RWPE2 (cell line): ENCODE results near the gene LTA4H.

Source experiments
- ATAC-seq: fragments of 200-7000 bp; cut with Tn5 transposase; 3 replicates; pipeline ENCODE4 v1.9.1; 2021; ENCODE audit warnings: low read depth
- DNase-seq: peaks from one replicate; pipeline ENCODE4 v3.0.0-alpha.2; 2020; ENCODE audit warnings: low spot score
- H3K27ac ChIP-seq: fragments of 450-650 bp; 2 replicates; pipeline ENCODE4 v1.5.1; 2017; ENCODE audit warnings: mild to moderate bottlenecking; ENCODE audit not compliant: poor library complexity, severe bottlenecking
- H3K27me3 ChIP-seq: fragments of 250-450 bp; sonication (Bioruptor Pico); 2 replicates; pipeline ENCODE4 v1.5.1; 2021; ENCODE audit warnings: mild to moderate bottlenecking, moderate library complexity; ENCODE audit not compliant: insufficient read depth, poor library complexity, severe bottlenecking
- H3K36me3 ChIP-seq: fragments of 250-450 bp; sonication (Bioruptor Pico); 2 replicates; pipeline ENCODE4 v1.5.1; 2020; ENCODE audit warnings: low read depth, mild to moderate bottlenecking, moderate library complexity
- H3K4me1 ChIP-seq: fragments of 250-450 bp; sonication (Bioruptor Pico); 2 replicates; pipeline ENCODE4 v1.5.1; 2021; ENCODE audit warnings: mild to moderate bottlenecking, moderate library complexity; ENCODE audit not compliant: insufficient read depth, poor library complexity, severe bottlenecking
- H3K4me3 ChIP-seq: fragments of 250-450 bp; sonication (Bioruptor Pico); 2 replicates; pipeline ENCODE4 v1.5.1; 2021; ENCODE audit warnings: mild to moderate bottlenecking, moderate library complexity; ENCODE audit not compliant: severe bottlenecking
- H3K9me3 ChIP-seq: fragments of 250-450 bp; sonication (Bioruptor Pico); 2 replicates; pipeline ENCODE4 v1.5.1; 2021; ENCODE audit warnings: mild to moderate bottlenecking, moderate library complexity; ENCODE audit not compliant: severe bottlenecking
- TF ChIP-seq, protein P1 (sequence below): fragments of 450-650 bp; IDR thresholded peaks from one replicate; pipeline ENCODE4 v1.5.1; 2017; ENCODE audit warnings: mild to moderate bottlenecking, moderate library complexity; ENCODE audit not compliant: poor library complexity, severe bottlenecking

LTA4H gene

DNA sequence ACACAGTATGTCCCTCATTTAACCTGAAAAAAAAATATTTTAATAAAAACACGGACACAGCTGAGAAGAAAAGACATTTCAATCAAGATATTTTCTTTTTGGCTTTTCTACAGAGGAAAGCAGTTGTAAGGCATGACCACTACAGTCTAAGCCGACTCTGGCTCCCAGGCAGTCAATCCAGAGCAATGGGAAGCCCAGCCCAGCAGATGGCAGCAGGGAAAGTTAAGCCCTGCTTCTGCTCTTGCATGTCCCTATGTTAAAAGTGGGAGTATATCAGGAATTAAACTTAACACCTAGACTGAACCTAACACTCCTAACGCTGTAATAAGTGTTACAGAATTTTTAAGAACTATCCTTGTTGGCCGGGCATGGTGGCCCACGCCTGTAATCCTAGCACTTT, 19.7 kb downstream of the LTA4H start:
- Histone ChIP-seq H3K27me3 (no peaks in the 10 kb centered on the region), H3K9me3 (no peaks in the 10 kb centered on the region), H3K4me1 (no peaks in the 10 kb centered on the region), H3K27ac (no peak overlapping the region), H3K36me3 (peaks cover 96% of the 10 kb centered on the region), H3K4me3 (no peak overlapping the region)
- ATAC-seq: peak; percentile 69
- no peak for DNase-seq
- TF ChIP-seq, protein P1, sequence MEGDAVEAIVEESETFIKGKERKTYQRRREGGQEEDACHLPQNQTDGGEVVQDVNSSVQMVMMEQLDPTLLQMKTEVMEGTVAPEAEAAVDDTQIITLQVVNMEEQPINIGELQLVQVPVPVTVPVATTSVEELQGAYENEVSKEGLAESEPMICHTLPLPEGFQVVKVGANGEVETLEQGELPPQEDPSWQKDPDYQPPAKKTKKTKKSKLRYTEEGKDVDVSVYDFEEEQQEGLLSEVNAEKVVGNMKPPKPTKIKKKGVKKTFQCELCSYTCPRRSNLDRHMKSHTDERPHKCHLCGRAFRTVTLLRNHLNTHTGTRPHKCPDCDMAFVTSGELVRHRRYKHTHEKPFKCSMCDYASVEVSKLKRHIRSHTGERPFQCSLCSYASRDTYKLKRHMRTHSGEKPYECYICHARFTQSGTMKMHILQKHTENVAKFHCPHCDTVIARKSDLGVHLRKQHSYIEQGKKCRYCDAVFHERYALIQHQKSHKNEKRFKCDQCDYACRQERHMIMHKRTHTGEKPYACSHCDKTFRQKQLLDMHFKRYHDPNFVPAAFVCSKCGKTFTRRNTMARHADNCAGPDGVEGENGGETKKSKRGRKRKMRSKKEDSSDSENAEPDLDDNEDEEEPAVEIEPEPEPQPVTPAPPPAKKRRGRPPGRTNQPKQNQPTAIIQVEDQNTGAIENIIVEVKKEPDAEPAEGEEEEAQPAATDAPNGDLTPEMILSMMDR: peak; percentile 55

GRCh38 chr12:96014943-96015599, 20.3 kb downstream of the LTA4H start:
- TF ChIP-seq, protein P1: no peak
- H3K27me3 ChIP-seq: no peaks in the 10 kb centered on the region
- H3K27ac ChIP-seq: no peak overlapping the region
- ATAC-seq (no peak), DNase-seq (no peak)
- no peaks in the 10 kb centered on the region for H3K9me3 ChIP-seq
- H3K4me1 ChIP-seq: no peaks in the 10 kb centered on the region
- peaks cover 92% of the 10 kb centered on the region for H3K36me3 ChIP-seq
- H3K4me3 ChIP-seq: no peak overlapping the region

DNA sequence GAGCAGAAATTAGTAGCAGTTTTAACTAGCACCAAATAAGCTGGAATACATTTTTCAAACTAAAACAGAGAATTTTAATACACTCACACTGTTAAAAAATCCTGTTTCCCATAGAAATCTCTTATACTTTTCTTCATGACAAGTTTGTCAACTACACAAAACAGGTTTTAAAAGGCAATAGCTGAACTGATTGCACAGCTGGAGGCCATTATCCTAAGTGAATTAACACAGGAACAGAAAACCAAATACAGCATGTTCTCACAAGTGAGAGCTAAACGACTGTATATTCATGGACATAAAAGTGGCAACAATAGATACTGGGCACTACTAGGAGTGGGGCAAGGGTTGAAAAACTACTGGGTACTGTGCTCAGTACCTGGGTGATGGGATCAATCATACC, 27.7 kb downstream of the LTA4H start:
- Histone ChIP-seq H3K27ac (no peak overlapping the region), H3K27me3 (no peaks in the 10 kb centered on the region), H3K36me3 (peaks cover 91% of the 10 kb centered on the region), H3K4me1 (no peaks in the 10 kb centered on the region), H3K9me3 (no peaks in the 10 kb centered on the region), H3K4me3 (no peak overlapping the region)
- DNase-seq: no peak
- ATAC-seq: no peak
- TF ChIP-seq, protein P1: no peak

DNA sequence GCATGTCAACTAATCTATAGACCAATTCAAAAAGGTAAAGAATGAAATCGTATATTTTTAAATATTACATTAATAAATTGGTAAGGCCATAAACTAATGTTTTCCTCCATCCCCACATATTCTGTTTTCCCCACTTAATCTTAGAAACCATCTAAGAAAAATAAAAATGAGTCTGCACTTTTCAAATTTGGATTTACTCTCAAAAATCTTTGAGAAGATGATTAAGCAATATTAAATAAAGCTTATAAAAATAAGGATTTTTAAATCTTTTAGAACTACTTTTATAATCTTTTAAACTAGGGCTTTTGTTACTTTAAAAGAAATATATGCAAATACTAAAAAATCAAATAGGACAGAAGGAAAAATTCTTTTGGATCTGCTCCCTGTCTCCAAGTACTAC, 28.7 kb downstream of the LTA4H start:
- Histone ChIP-seq H3K9me3 (no peaks in the 10 kb centered on the region), H3K27me3 (no peaks in the 10 kb centered on the region), H3K36me3 (peaks cover 90% of the 10 kb centered on the region), H3K4me3 (no peak overlapping the region), H3K4me1 (no peaks in the 10 kb centered on the region), H3K27ac (no peak overlapping the region)
- no peak for ATAC-seq
- DNase-seq: no peak
- TF ChIP-seq, protein P1: no peak

DNA sequence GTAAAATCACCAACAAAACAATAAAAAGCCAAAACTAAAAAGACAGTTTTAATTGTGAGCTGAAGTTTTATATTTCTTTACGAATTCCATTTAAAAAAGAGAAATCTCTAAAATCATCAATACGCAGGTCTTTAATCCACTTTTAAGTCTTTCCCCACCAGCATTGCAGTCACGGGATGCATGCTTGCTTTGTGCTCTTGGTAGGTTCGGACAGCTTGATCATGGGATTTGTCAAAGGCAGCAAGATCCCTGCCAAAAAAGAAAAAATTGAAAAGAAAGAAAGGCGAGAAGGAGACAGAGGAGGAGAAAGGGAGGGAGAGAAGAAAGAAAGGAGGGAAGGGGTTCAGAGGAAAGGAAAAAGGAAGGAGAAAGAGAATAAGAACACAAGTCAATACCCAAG, 34.5 kb downstream of the LTA4H start:
- H3K27ac ChIP-seq: no peak overlapping the region
- H3K27me3 ChIP-seq: no peaks in the 10 kb centered on the region
- no peak overlapping the region for H3K4me3 ChIP-seq
- TF ChIP-seq, protein P1: no peak
- H3K36me3 ChIP-seq: peaks cover 48% of the 10 kb centered on the region
- ATAC-seq (no peak), DNase-seq (no peak)
- H3K4me1 ChIP-seq: no peaks in the 10 kb centered on the region
- no peaks in the 10 kb centered on the region for H3K9me3 ChIP-seq
